Activated CD8-positive, alpha-beta memory T cell treated with anti-CD3 and anti-CD28 coated beads, Interleukin-2, amount 50 U/mL, for 24 hours (primary cell): ENCODE results near the gene SLC17A1.
"Not testable (repeated sequence)": the region's sequence is repeated elsewhere in the genome, so short reads cannot be mapped to it uniquely, and the experiment has no call there.

Experiments used
- DNase-seq: peaks from one replicate; pipeline ENCODE4 v3.0.0-alpha.2; 2020; ENCODE audit errors: extremely low read depth

The SLC17A1 gene

DNA sequence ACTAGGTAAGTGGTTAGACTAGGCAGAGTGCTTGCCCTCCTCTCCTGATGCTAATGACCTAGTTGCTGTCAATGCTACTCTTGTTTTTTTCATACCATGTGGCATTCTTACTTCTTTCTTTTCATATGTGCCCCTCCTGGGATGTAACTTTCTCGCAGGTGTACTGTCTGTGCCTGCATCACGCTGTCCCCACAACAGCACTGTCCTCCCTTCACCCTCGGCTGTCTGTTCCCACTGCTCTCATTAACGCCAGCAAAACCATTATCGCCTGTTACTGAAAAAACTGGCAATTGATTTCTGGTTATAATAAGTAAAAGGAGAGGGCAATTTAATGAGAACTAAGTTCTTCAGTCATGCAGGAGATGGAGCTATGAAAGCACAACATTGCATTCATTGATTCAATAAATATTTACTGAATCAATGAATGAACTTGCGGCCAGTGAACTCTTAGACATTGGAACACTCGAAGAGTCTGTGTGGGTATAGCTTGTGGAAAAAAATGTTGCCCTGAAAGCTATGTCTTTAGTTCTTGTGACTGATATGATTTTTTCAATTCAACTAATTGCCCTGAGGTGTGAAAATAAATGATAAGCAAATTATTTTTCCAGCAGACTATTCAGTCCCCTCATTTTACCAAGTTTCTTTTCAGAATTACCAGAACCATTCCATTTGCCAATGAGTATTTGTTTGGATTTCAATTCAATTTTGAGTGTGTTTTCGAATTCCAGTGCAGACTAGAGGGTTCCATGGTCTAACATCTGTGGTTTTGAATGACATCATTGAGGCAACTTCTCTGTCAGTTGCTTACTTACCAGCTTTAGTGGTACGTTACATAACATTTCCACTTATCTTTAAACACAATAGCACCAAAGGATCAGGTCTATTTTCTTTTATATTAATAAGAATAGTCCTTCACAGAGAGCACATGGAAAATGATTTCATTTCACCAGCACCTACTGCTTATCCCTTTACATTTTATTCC is 75.2 kb downstream of the SLC17A1 start:
- DNase-seq: no peak

DNA sequence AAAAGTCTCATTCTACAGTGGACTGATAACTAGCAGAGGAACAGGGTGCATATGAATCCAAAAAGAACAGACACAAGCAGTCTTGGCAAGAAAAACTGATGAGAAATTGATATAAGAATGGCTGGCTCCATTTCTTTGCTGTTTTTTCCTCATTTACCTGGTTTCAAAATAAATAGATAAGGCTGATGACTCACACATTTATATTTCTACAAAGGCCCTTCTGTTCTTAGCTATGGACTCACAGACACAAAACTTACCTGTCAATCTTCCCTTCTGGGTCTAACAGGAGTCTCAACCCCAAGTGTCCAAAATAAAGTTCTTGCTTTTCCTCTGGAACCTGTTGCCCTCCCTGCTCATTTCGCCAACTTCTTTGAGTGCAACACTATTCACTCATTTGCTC is 76.4 kb downstream of the SLC17A1 start:
- no peak for DNase-seq

DNA sequence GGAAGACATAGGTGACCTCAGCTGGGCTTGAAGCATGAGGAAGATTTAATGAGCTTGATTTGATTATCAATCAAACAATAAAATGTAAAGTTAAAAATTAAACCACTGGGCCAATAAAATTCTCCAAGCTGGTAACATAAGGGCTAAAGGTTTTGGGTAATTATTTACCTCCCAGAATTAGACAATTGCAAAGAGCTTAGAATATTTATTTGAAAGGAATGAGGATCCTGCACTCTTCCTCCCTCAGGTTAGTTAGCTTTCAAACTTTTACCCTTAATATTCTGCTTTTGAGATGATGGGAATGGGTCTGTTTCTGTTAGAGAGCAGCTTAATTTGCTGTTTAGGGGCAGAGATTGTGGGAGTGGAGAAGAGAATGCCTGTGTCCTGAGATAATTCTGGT is 77.3 kb downstream of the SLC17A1 start, which contains the start of gene SLC17A4:
Gene SLC17A4 (plus strand): TSS at position 208 of the 400 bp plus-strand sequence. CDS start 7,221 bp downstream, outside the sequence.
- no peak for DNase-seq

- DNase-seq: no peak
These were observed 78.8 kb downstream of the SLC17A1 start for GRCh38 chr6:25753079-25753478.

GRCh38 chr6:25750906-25751305 is 80.9 kb downstream of the SLC17A1 start:
- no peak for DNase-seq

DNA sequence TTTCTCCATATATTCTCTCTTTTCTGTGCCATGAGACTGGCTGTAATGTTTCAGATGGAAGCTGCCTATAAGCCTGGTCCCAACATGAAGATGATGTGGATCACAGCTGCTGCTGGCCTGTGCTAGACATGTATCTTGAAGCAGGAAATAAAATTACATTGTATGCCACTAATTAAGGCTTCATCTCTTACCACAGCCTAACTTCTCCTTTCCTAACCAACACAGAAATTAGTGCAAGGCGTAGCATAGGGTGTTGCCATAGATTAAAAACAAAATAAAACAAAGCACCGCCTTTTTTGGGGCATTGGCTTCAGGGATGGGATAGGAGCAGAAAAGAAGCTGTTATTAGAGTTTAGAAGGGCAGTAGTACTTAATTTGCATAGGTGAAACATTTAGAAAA is 82.0 kb downstream of the SLC17A1 start:
- no peak for DNase-seq

- DNase-seq: not testable (repeated sequence)
These were observed 83.0 kb downstream of the SLC17A1 start for GRCh38 chr6:25748601-25749517.

GRCh38 chr6:25748049-25748448 is 83.8 kb downstream of the SLC17A1 start:
- no peak for DNase-seq

DNA sequence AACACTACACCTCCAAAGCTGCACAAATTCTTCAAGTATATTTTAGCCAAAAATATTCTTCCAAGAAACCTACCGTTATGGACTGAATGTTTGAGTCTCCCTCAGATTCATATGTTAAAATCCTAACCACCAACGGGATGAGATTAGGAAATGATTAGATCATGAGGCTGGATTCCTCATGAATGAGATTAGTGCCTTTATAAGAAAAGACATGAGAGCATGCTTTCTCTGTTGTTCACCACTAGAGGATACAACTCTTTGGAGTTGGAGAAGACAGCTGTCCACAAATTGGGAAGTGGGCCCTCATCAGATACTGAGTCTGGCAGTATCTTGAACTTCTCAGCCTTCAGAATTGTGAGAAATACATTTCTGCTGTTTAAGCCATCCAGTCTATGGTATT is 84.4 kb downstream of the SLC17A1 start:
- no peak for DNase-seq

GRCh38 chr6:25746968-25747367 is 84.9 kb downstream of the SLC17A1 start:
- DNase-seq: no peak

GRCh38 chr6:25745836-25746235 is 86.0 kb downstream of the SLC17A1 start:
- DNase-seq: no peak

DNA sequence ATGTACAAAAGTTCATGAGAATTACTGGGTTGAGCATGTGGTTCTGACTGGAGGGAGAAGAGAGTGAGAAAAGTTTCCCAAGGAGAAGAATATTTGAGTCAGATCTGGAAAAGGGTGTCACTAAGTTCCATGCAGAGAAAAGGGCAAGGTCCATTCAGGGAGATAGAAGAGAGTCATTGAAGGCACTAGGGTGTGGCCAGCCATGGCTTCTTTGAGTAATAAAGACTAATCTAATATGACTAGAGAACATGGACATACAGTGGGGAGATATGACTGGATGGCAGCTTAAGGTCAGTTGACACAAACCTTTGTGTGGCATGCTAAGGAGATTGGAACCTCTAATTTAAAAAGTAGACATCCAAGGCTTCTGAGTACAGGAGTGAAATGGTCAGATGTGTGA is 88.0 kb downstream of the SLC17A1 start:
- no peak for DNase-seq

- DNase-seq: no peak
These were observed 96.6 kb downstream of the SLC17A1 start for GRCh38 chr6:25735261-25735660.
